HepG2 (cell line): ENCODE measurements around the gene SERTAD2. TPM values are rescaled to one million over a fixed set of nuclear protein-coding genes. Genes with fewer than 3 reads are reported as not detected.

Source experiments
- ATAC-seq: fragments of 200-7000 bp; cut with Tn5 transposase; 3 replicates; pipeline ENCODE4 v1.9.1; 2020; ENCODE audit warnings: mild to moderate bottlenecking, moderate library complexity
- BruUV-seq: library from RNA; stranded (reverse); fragments of 400-500 nt; replicated peaks from 2 replicates; lab custom pipeline; 2021; lab: Mats Ljungman, UMichigan
- CTCF ChIA-PET: fragments of 300-600 bp; formaldehyde crosslinking; extraction: SDS; loops from one replicate; lab custom pipeline; 2021; ENCODE audit warnings: low total read pairs, inconsistent platforms, low intra/inter-chr PET ratio; lab: Yijun Ruan, JAX
- POLR2A ChIA-PET: fragments of 350-600 bp; sonication (Branson Sonifier 250); formaldehyde crosslinking; loops from one replicate; lab custom pipeline; 2020; ENCODE audit warnings: antibody characterized with exemption, inconsistent platforms; lab: Yijun Ruan, JAX
- DNase-seq: peaks from one replicate; pipeline ENCODE4 v3.0.0-alpha.2; 2015; ENCODE audit warnings: low spot score
- FAIRE-seq: peaks from 3 replicates; lab custom pipeline; 2011; peaks lifted over from hg19 to GRCh38; lab: Jason Lieb, UNC
- H2AFZ ChIP-seq: one replicate; pipeline ENCODE4 v1.6.1; 2011; ENCODE audit warnings: low read length, inconsistent platforms
- H3K27ac ChIP-seq: fragments of 300-600 bp; 3 replicates; pipeline ENCODE4 v1.8.0; 2011; ENCODE audit warnings: mixed run types, mild to moderate bottlenecking, mixed read lengths, low read length, inconsistent platforms; ENCODE audit not compliant: insufficient read depth; ENCODE audit errors: extremely low read length
- H3K27me3 ChIP-seq, 2 experiments: fragments of 200-600 bp in 1 of 2; 2 replicates in 1 of 2; 3 replicates in 1 of 2; pipeline versions ENCODE4 v1.6.0 to v1.8.0; 2011; ENCODE audit warnings: low read length in 2 of 2, mild to moderate bottlenecking in 2 of 2, moderate library complexity in 2 of 2, inconsistent platforms in 1 of 2; ENCODE audit not compliant: insufficient read depth in 2 of 2, control insufficient read depth in 1 of 2
- H3K36me3 ChIP-seq, 2 experiments: fragments of 200-600 bp in 1 of 2; replicated peaks in 1 of 2; 2 replicates in 1 of 2; 3 replicates in 1 of 2; pipeline versions ENCODE4 v1.5.1 to v1.8.0; 2011; ENCODE audit warnings: low read length in 2 of 2, inconsistent platforms in 1 of 2; ENCODE audit not compliant: insufficient read depth in 2 of 2, control insufficient read depth in 1 of 2
- H3K4me1 ChIP-seq: 2 replicates; pipeline ENCODE4 v1.5.1; 2012; ENCODE audit warnings: low read length, inconsistent platforms; ENCODE audit not compliant: insufficient read depth
- H3K4me2 ChIP-seq: 2 replicates; pipeline ENCODE4 v1.6.0; 2011; ENCODE audit warnings: low read depth, low read length, inconsistent platforms
- H3K4me3 ChIP-seq, 3 experiments: fragments of 200-600 bp in 1 of 3; sonication (generic), shearing (Covaris generic) in 1 of 3; replicated peaks in 1 of 3; 2 replicates each; pipeline ENCODE4 v1.5.1; 2011 to 2016; ENCODE audit warnings: low read length in 3 of 3, inconsistent platforms in 2 of 3, low read depth in 2 of 3, mild to moderate bottlenecking in 2 of 3, control low read depth in 1 of 3, mixed read lengths in 1 of 3; ENCODE audit not compliant: insufficient read depth in 1 of 3
- H3K79me2 ChIP-seq: one replicate; pipeline ENCODE4 v1.6.1; 2011; ENCODE audit warnings: low read length, inconsistent platforms; ENCODE audit not compliant: insufficient read depth
- H3K9ac ChIP-seq: 2 replicates; pipeline ENCODE4 v1.6.0; 2011; ENCODE audit warnings: mild to moderate bottlenecking, low read depth, low read length, inconsistent platforms; ENCODE audit not compliant: insufficient read depth
- H3K9me3 ChIP-seq: 2 replicates; pipeline ENCODE4 v1.5.1; 2012; ENCODE audit warnings: mild to moderate bottlenecking, low read length
- H4K20me1 ChIP-seq: 2 replicates; pipeline ENCODE4 v1.6.0; 2011; ENCODE audit warnings: inconsistent platforms, mild to moderate bottlenecking, low read length, moderate library complexity; ENCODE audit not compliant: insufficient read depth
- ARNT2 ChIP-seq: sonication (generic); formaldehyde crosslinking; IDR thresholded peaks from 2 replicates; pipeline ENCODE4 v1.8.0; 2022; ENCODE audit warnings: mild to moderate bottlenecking, low read depth, missing genetic modification reagents, moderate library complexity
- CHD2 ChIP-seq: IDR thresholded peaks from 2 replicates; pipeline ENCODE4 v1.6.1; 2011; ENCODE audit warnings: low read depth, low read length, improper control_type of control experiment
- E2F2 ChIP-seq: sonication (generic); formaldehyde crosslinking; IDR thresholded peaks from 2 replicates; pipeline ENCODE4 v1.4.0; 2020; ENCODE audit warnings: missing genetic modification reagents, borderline replicate concordance
- FOSL2 ChIP-seq: sonication (generic); formaldehyde crosslinking; IDR thresholded peaks from 2 replicates; pipeline ENCODE4 v1.4.0; 2020; ENCODE audit warnings: missing genetic modification reagents
- HOXA7 ChIP-seq: sonication (generic); formaldehyde crosslinking; IDR thresholded peaks from 2 replicates; pipeline ENCODE4 v1.8.1; 2022; ENCODE audit warnings: mild to moderate bottlenecking, missing genetic modification reagents, moderate library complexity
- KLF12 ChIP-seq: sonication (generic); formaldehyde crosslinking; IDR thresholded peaks from 2 replicates; pipeline ENCODE4 v1.4.0; 2020; ENCODE audit warnings: missing genetic modification reagents, borderline replicate concordance
- KMT2B ChIP-seq: IDR thresholded peaks from 2 replicates; pipeline ENCODE4 v1.6.1; 2016; ENCODE audit warnings: missing genetic modification reagents, missing compliant biosample characterization
- MED1 ChIP-seq: sonication (generic); formaldehyde crosslinking; IDR thresholded peaks from 2 replicates; pipeline ENCODE4 v1.4.0; 2020; ENCODE audit warnings: missing genetic modification reagents
- MLXIP ChIP-seq: sonication (generic); formaldehyde crosslinking; IDR thresholded peaks from 2 replicates; pipeline ENCODE4 v1.9.0; 2021; ENCODE audit warnings: missing genetic modification reagents, borderline replicate concordance
- RFX3 ChIP-seq: IDR thresholded peaks from 2 replicates; pipeline ENCODE4 v1.6.1; 2016; ENCODE audit warnings: missing biosample characterization, missing genetic modification reagents
- SKIL ChIP-seq: sonication (generic); formaldehyde crosslinking; IDR thresholded peaks from 2 replicates; pipeline ENCODE4 v1.8.0; 2022; ENCODE audit warnings: missing genetic modification reagents, mild to moderate bottlenecking, moderate library complexity, borderline replicate concordance
- ZBTB14 ChIP-seq: sonication (generic); formaldehyde crosslinking; IDR thresholded peaks from 2 replicates; pipeline ENCODE4 v1.4.0; 2020; ENCODE audit warnings: missing genetic modification reagents
- ZNF253 ChIP-seq: sonication (generic); formaldehyde crosslinking; IDR thresholded peaks from 2 replicates; pipeline ENCODE4 v1.8.0; 2022; ENCODE audit warnings: mild to moderate bottlenecking, missing genetic modification reagents, borderline replicate concordance
- ZNF362 ChIP-seq: sonication (generic); formaldehyde crosslinking; IDR thresholded peaks from 2 replicates; pipeline ENCODE4 v1.4.0; 2020; ENCODE audit warnings: missing genetic modification reagents, mild to moderate bottlenecking, borderline replicate concordance
- WGBS: methylation state at CpG from one replicate; pipeline ENCODE4 v1.1.6; 2017; ENCODE audit warnings: low lambda C conversion rate; 5-methylcytosine and 5-hydroxymethylcytosine counted together
- in situ Hi-C: cut with HindIII; loops from 2 replicates; pipeline ENCODE4 v1.10.0; 2017; ENCODE audit warnings: low pct_unique_long_range_greater_than_20kb; ENCODE audit not compliant: extremely low pct_ligation_motif_present
- intact Hi-C: fragments of 100-400 bp; cut with micrococcal nuclease; formaldehyde crosslinking; loops from one replicate; pipeline ENCODE4 v1.10.0; 2022; ENCODE audit not compliant: unreplicated experiment
- polyA plus RNA-seq, 8 experiments: library from polyadenylated mRNA; depleted of rRNA in 3 of 8; stranded (reverse) in 7 of 8; unstranded in 1 of 8; fragments of >200 nt; fragmentation: Illumina TruSeq in 4 of 8; extraction: Trizol in 4 of 8; gene quantifications; 2 replicates each; pipeline versions ENCODE4 v1.2.1 to v1.2.3, GENCODE V29; 2011 to 2016; ENCODE audit warnings: low read depth in 4 of 8, missing spikeins in 1 of 8, mixed read lengths in 1 of 8; ENCODE audit not compliant: insufficient read depth in 1 of 8
- total RNA-seq, 5 experiments: library from RNA; depleted of rRNA; stranded (reverse); fragments of >200 nt; fragmentation: Illumina TruSeq; extraction: Trizol; gene quantifications; 2 replicates each; pipeline ENCODE4 v1.2.3, GENCODE V29; 2016; ENCODE audit warnings: low read depth in 1 of 5
- TF ChIP-seq, protein P1 (sequence below): fragments of 450-650 bp; IDR thresholded peaks from 2 replicates; pipeline ENCODE4 v1.6.1; 2016

The SERTAD2 gene
- total and polyA plus RNA-seq, 2 of the 13 experiments (the other 11 are each of a cell fraction or from before 2014, with no cell fraction given) = 6.7 to 22.6 TPM

GRCh38 chr2:64620661-64621060, 33.1 kb downstream of the SERTAD2 start:
- H3K27me3 ChIP-seq = peaks cover 1 to 5% of the 10 kb centered on the region in 2 experiments; a peak in 2 of 5 replicates
- ChIA-PET POLR2A (no interaction called here), CTCF (no interaction called here)
- H3K9me3 ChIP-seq = no peaks in the 10 kb centered on the region
- BruUV-seq = no TSS peak
- TF ChIP-seq RFX3 (no peak), KLF12 (CRISPR knock-in tag) (no peak), MLXIP (CRISPR knock-in tag) (no peak), ZNF253 (CRISPR knock-in tag) (no peak), ARNT2 (no peak), ZBTB14 (no peak), ZNF362 (CRISPR knock-in tag) (no peak), KMT2B (CRISPR knock-in tag) (no peak), MED1 (CRISPR knock-in tag) (no peak), E2F2 (CRISPR knock-in tag) (no peak), HOXA7 (CRISPR knock-in tag) (no peak), CHD2 (no peak), FOSL2 (no peak), SKIL (CRISPR knock-in tag) (no peak)
- TF ChIP-seq, protein P1, sequence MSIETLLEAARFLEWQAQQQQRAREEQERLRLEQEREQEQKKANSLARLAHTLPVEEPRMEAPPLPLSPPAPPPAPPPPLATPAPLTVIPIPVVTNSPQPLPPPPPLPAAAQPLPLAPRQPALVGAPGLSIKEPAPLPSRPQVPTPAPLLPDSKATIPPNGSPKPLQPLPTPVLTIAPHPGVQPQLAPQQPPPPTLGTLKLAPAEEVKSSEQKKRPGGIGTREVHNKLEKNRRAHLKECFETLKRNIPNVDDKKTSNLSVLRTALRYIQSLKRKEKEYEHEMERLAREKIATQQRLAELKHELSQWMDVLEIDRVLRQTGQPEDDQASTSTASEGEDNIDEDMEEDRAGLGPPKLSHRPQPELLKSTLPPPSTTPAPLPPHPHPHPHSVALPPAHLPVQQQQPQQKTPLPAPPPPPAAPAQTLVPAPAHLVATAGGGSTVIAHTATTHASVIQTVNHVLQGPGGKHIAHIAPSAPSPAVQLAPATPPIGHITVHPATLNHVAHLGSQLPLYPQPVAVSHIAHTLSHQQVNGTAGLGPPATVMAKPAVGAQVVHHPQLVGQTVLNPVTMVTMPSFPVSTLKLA = no peak
- 28% methylated on average over 4 of the region's 4 CpGs for WGBS
- intact Hi-C loops = no loop called here
- in situ Hi-C loops = loop anchor here (25.0 kb wide), 1 partner anchor 942 kb away; no protein-coding TSS in a partner anchor
- peak; percentile 26 for FAIRE-seq
- peaks cover 5% of the 10 kb centered on the region for H3K4me1 ChIP-seq
- H3K4me2 ChIP-seq = no peak overlapping the region
- H2AFZ ChIP-seq = no peak overlapping the region
- H3K79me2 ChIP-seq = no peaks in the 10 kb centered on the region
- DNase-seq = no peak
- H3K4me3 ChIP-seq = no peak overlapping the region
- H3K36me3 ChIP-seq = no peaks in the 10 kb centered on the region
- H3K9ac ChIP-seq = no peak overlapping the region
- no peak overlapping the region for H3K27ac ChIP-seq
- no peaks in the 10 kb centered on the region for H4K20me1 ChIP-seq
- no peak for ATAC-seq
